OCI-LY7 (cell line): Measurements from ENCODE around the gene F2RL3. TPM values are rescaled to one million over a fixed set of nuclear protein-coding genes. Genes with fewer than 3 reads are reported as not detected.
A peak's percentile ranks its signal among the peaks of the same experiment; 100 is the strongest.

Experiments
- BruUV-seq: library from RNA; stranded (reverse); fragments of 400-500 nt; replicated peaks from 2 replicates; lab custom pipeline; 2021; lab: Mats Ljungman, UMichigan
- CTCF ChIA-PET: fragments of 300-600 bp; sonication (Branson Sonifier 250); formaldehyde crosslinking; loops from one replicate; lab custom pipeline; 2022; ENCODE audit warnings: antibody characterized with exemption; ENCODE audit not compliant: unreplicated experiment; lab: Charles Lee
- POLR2A ChIA-PET: fragments of 300-600 bp; sonication (Branson Sonifier 250); formaldehyde crosslinking; loops from one replicate; lab custom pipeline; 2022; ENCODE audit warnings: antibody characterized with exemption; lab: Charles Lee
- DNase-seq: peaks from one replicate; pipeline ENCODE4 v3.0.0-alpha.2; 2015; ENCODE audit warnings: low spot score
- H2AFZ ChIP-seq: fragments of 200-600 bp; sonication (generic), shearing (Covaris generic); 2 replicates; pipeline ENCODE4 v1.6.1; 2014; ENCODE audit warnings: mild to moderate bottlenecking, antibody characterized with exemption, low read length, moderate library complexity
- H3K27ac ChIP-seq: fragments of 200-600 bp; sonication (generic); 2 replicates; pipeline ENCODE4 v1.5.1; 2014; ENCODE audit warnings: mixed run types, low read depth, mild to moderate bottlenecking, moderate library complexity, low read length, inconsistent platforms; ENCODE audit not compliant: poor library complexity, severe bottlenecking
- H3K36me3 ChIP-seq: fragments of 200-600 bp; sonication (generic); 2 replicates; pipeline ENCODE4 v1.6.1; 2014; ENCODE audit warnings: mild to moderate bottlenecking, antibody characterized with exemption, low read length, moderate library complexity, mixed read lengths; ENCODE audit not compliant: insufficient read depth
- H3K4me1 ChIP-seq: fragments of 200-600 bp; sonication (generic); 2 replicates; pipeline ENCODE4 v1.5.1; 2014; ENCODE audit warnings: mild to moderate bottlenecking, low read length; ENCODE audit not compliant: insufficient read depth, poor library complexity, severe bottlenecking
- H3K4me2 ChIP-seq: fragments of 200-600 bp; sonication (generic); 2 replicates; pipeline ENCODE4 v1.6.1; 2014; ENCODE audit warnings: mild to moderate bottlenecking, low read length
- H3K4me3 ChIP-seq: fragments of 200-600 bp; sonication (generic); 2 replicates; pipeline ENCODE4 v1.5.1; 2014; ENCODE audit warnings: mild to moderate bottlenecking, low read depth, low read length; ENCODE audit not compliant: poor library complexity, severe bottlenecking
- H3K79me2 ChIP-seq: fragments of 200-600 bp; sonication (generic); 2 replicates; pipeline ENCODE4 v1.6.1; 2016; ENCODE audit warnings: low read depth, mild to moderate bottlenecking, low read length, moderate library complexity, mixed read lengths; ENCODE audit not compliant: insufficient read depth
- H3K9me2 ChIP-seq: fragments of 200-600 bp; sonication (generic); 2 replicates; pipeline ENCODE4 v1.6.1; 2016; ENCODE audit warnings: mild to moderate bottlenecking, low read length, mixed read lengths; ENCODE audit not compliant: insufficient read depth
- H3K9me3 ChIP-seq: fragments of 200-600 bp; sonication (generic); 2 replicates; pipeline ENCODE4 v1.6.1; 2014; ENCODE audit warnings: mild to moderate bottlenecking, mixed run types, low read length, mixed read lengths
- H4K20me1 ChIP-seq: fragments of 200-600 bp; sonication (generic); 2 replicates; pipeline ENCODE4 v1.6.1; 2014; ENCODE audit warnings: mild to moderate bottlenecking, antibody characterized with exemption, low read length, moderate library complexity, mixed read lengths; ENCODE audit not compliant: insufficient read depth
- CTCF ChIP-seq: fragments of 200-600 bp; sonication (generic); conservative IDR thresholded peaks from 2 replicates; pipeline ENCODE4 v1.5.1; 2014; ENCODE audit warnings: mild to moderate bottlenecking, antibody characterized with exemption, low read length, moderate library complexity, mixed read lengths
- EZH2phosphoT487 ChIP-seq: fragments of 200-600 bp; sonication (generic); IDR thresholded peaks from 2 replicates; pipeline ENCODE4 v1.6.1; 2018; ENCODE audit warnings: low read depth, borderline replicate concordance, mild to moderate bottlenecking, mixed run types, antibody characterized with exemption, low read length, moderate library complexity, mixed read lengths
- intact Hi-C: fragments of 100-400 bp; cut with micrococcal nuclease; formaldehyde crosslinking; loops from one replicate; pipeline ENCODE4 v1.10.0; 2022; ENCODE audit not compliant: unreplicated experiment
- total RNA-seq, 2 experiments: library from RNA; depleted of rRNA in 1 of 2; stranded (reverse); fragments of >200 nt in 1 of 2; shearing (Covaris generic) in 1 of 2; gene quantifications; 2 replicates each; pipeline ENCODE4 v1.2.3, GENCODE V29; 2014 to 2022

F2RL3 gene
- total RNA-seq, 2 experiments from 2014 or later: 0.10 TPM; not detected in 1

GRCh38 chr19:16887353-16888265, 1.2 kb upstream of the F2RL3 start:
- Histone ChIP-seq H3K4me1 (peaks cover 8% of the 10 kb centered on the region), H3K36me3 (no peaks in the 10 kb centered on the region), H3K4me3 (no peak overlapping the region), H3K27ac (no peak overlapping the region), H4K20me1 (no peaks in the 10 kb centered on the region), H3K4me2 (no peak overlapping the region), H3K9me2 (no peaks in the 10 kb centered on the region), H2AFZ (peak overlapping the region; percentile 29; the same call in 1 of the 2 replicates), H3K79me2 (no peaks in the 10 kb centered on the region), H3K9me3 (peaks cover under 1% of the 10 kb centered on the region; the same call in 1 of the 2 replicates)
- DNase-seq: no peak
- ChIA-PET CTCF (no interaction called here), POLR2A (interaction anchor here (0.6 to 1.2 kb wide), 3 partner anchors 69 to 556 kb away, joined by 3 read pairs; no protein-coding TSS in a partner anchor)
- BruUV-seq: no TSS peak
- intact Hi-C loops: no loop called here
- no peak for TF ChIP-seq EZH2phosphoT487
- TF ChIP-seq CTCF: no peak

GRCh38 chr19:16889366-16889882, 625 bp downstream of the F2RL3 start:
- intact Hi-C loops: no loop called here
- Histone ChIP-seq H2AFZ (no peak overlapping the region), H3K4me3 (no peak overlapping the region)

More at GRCh38 chr19:16889366-16889882, 625 bp downstream of the F2RL3 start:
- no peaks in the 10 kb centered on the region for H4K20me1 ChIP-seq
- POLR2A ChIA-PET: no interaction called here
- H3K4me2 ChIP-seq: no peak overlapping the region
- no peaks in the 10 kb centered on the region for H3K79me2 ChIP-seq
- no peaks in the 10 kb centered on the region for H3K36me3 ChIP-seq
- BruUV-seq: no TSS peak
- peaks cover 26% of the 10 kb centered on the region for H3K4me1 ChIP-seq
- no peak overlapping the region for H3K27ac ChIP-seq
- TF ChIP-seq EZH2phosphoT487: no peak
- TF ChIP-seq CTCF: no peak
- DNase-seq: no peak
- CTCF ChIA-PET: no interaction called here
- no peaks in the 10 kb centered on the region for H3K9me2 ChIP-seq
- no peaks in the 10 kb centered on the region for H3K9me3 ChIP-seq
